ENCODE data around the gene MPZL3. TPM values are rescaled to one million over a fixed set of nuclear protein-coding genes. Genes with fewer than 3 reads are reported as not detected.

Gene MPZL3
- total and polyA plus RNA-seq, 12 donors = 1.7 to 4.2 (median 2.4) TPM

- 89 to 95% methylated on average over 3 of the region's 3 CpGs for WGBS, 2 donors
- no peak for DNase-seq
- intact Hi-C loops (cut with DNase I) = no loop called here
- peak overlapping the region in 1 of 10 donors; percentile 85 for H3K27ac ChIP-seq
- no peak for TF ChIP-seq CTCF (IDR thresholded peaks at IDR 0.05)
- H3K4me1 ChIP-seq = peaks cover 0 to 96% (median 0%) of the 10 kb centered on the region in 9 donors
- H3K9me3 ChIP-seq = no peaks in the 10 kb centered on the region
- ATAC-seq = no peak
- H3K36me3 ChIP-seq = no peaks in the 10 kb centered on the region
- H3K4me3 ChIP-seq = peak overlapping the region in 1 of 10 donors; percentile 32
- peaks cover 0 to 6% (median 4%) of the 10 kb centered on the region in 7 donors for H3K27me3 ChIP-seq
Measured at GRCh38 chr11:118217575-118217974, 34.6 kb downstream of the MPZL3 start.

GRCh38 chr11:118216621-118217481 lies 35.3 kb downstream of the MPZL3 start:
- H3K27me3 ChIP-seq = peaks cover 0 to 5% (median under 1%) of the 10 kb centered on the region in 7 donors
- ATAC-seq (no peak), DNase-seq (no peak)
- intact Hi-C loops (cut with DNase I) = no loop called here
- H3K4me1 ChIP-seq = peaks cover 0 to 96% (median 1%) of the 10 kb centered on the region in 9 donors
- TF ChIP-seq CTCF (IDR thresholded peaks at IDR 0.05) = no peak
- H3K27ac ChIP-seq = peak overlapping the region in 1 of 10 donors; percentile 85
- peak overlapping the region in 1 of 10 donors; percentile 32 for H3K4me3 ChIP-seq
- H3K36me3 ChIP-seq = peaks cover 0 to 2% (median 0%) of the 10 kb centered on the region in 9 donors
- no peaks in the 10 kb centered on the region for H3K9me3 ChIP-seq
- 81 to 85% methylated on average over 11 of the region's 11 CpGs for WGBS, 2 donors

DNA sequence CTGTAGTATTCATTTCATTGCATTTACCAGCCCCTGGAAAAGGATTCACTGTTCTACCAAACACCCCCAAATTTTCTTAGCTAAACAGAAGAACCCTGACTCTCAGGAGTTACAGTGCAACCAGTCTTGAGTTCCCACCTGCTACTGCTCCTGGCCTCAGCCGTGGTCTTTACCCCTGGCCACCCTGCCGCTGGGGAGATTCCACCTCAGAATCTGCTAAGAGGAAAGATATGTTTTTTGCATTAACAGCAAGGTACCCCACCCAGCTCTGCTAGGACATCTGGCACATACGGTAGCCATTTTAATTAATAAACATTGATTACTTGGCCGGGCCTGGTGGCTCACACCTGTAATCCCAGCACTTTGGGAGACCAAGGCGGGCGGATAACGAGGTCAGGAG lies 36.4 kb downstream of the MPZL3 start:
- no peak for TF ChIP-seq CTCF (IDR thresholded peaks at IDR 0.05)
- Histone ChIP-seq H3K4me3 (no peak overlapping the region), H3K27me3 (no peaks in the 10 kb centered on the region), H3K9me3 (no peaks in the 10 kb centered on the region), H3K27ac (peak overlapping the region in 2 of 10 donors; percentile 31 to 85), H3K4me1 (peaks cover 0 to 98% (median 10%) of the 10 kb centered on the region in 9 donors), H3K36me3 (peaks cover 0 to 13% (median 0%) of the 10 kb centered on the region in 9 donors)
- WGBS, 2 donors = 87 to 88% methylated on average over 7 of the region's 7 CpGs
- intact Hi-C loops (cut with DNase I) = no loop called here
- no peak for DNase-seq
- ATAC-seq = no peak

GRCh38 chr11:118215262-118215661 lies 36.9 kb downstream of the MPZL3 start:
- intact Hi-C loops (cut with DNase I) = no loop called here
- Histone ChIP-seq H3K27ac (peak overlapping the region in 2 of 10 donors; percentile 31 to 85), H3K36me3 (peaks cover 0 to 18% (median 0%) of the 10 kb centered on the region in 9 donors), H3K4me1 (peaks cover 0 to 98% (median 15%) of the 10 kb centered on the region in 9 donors), H3K9me3 (no peaks in the 10 kb centered on the region), H3K4me3 (no peak overlapping the region), H3K27me3 (no peaks in the 10 kb centered on the region)
- 76 to 95% methylated on average over 3 of the region's 3 CpGs for WGBS, 2 donors
- ATAC-seq (no peak), DNase-seq (no peak)
- TF ChIP-seq CTCF (IDR thresholded peaks at IDR 0.05) = no peak
